NCI-H1092 treated with DMSO at 0.1 percent for 48 hours (cell line): ENCODE results near the gene KIAA0930.

Experiments
- DNase-seq: peaks from one replicate; lab custom pipeline; 2025; lab: John Stamatoyannopoulos, UW

The KIAA0930 gene

GRCh38 chr22:45172881-45173585 is 67.7 kb downstream of the KIAA0930 start:
- no peak for DNase-seq

- DNase-seq = no peak
Measured at GRCh38 chr22:45171830-45172229, 68.9 kb downstream of the KIAA0930 start.

GRCh38 chr22:45169591-45170466 is 70.9 kb downstream of the KIAA0930 start:
- DNase-seq = no peak

- no peak for DNase-seq
Measured at GRCh38 chr22:45166932-45167331, 73.8 kb downstream of the KIAA0930 start.

- DNase-seq = no peak
Measured at GRCh38 chr22:45164270-45165088, 76.2 kb downstream of the KIAA0930 start.

GRCh38 chr22:45163451-45164269 is 77.0 kb downstream of the KIAA0930 start, which contains the start of gene NUP50:
Gene NUP50 (plus strand): TSS chr22:45163925. CDS start chr22:45168178, 4,253 bp downstream.
- peak; percentile 67 for DNase-seq

- DNase-seq = no peak
Measured at GRCh38 chr22:45163099-45163450, 77.6 kb downstream of the KIAA0930 start.

GRCh38 chr22:45162531-45162930 is 78.2 kb downstream of the KIAA0930 start:
- no peak for DNase-seq

GRCh38 chr22:45159652-45160462 is 80.8 kb downstream of the KIAA0930 start:
- DNase-seq = no peak

GRCh38 chr22:45157907-45158306 is 82.8 kb downstream of the KIAA0930 start:
- DNase-seq = no peak

- DNase-seq = no peak
Measured at GRCh38 chr22:45155050-45155840, 85.4 kb downstream of the KIAA0930 start.

GRCh38 chr22:45154383-45154782 is 86.3 kb downstream of the KIAA0930 start:
- DNase-seq = no peak

GRCh38 chr22:45151503-45151902 is 89.2 kb downstream of the KIAA0930 start:
- DNase-seq = no peak

- no peak for DNase-seq
Measured at GRCh38 chr22:45150139-45150538, 90.6 kb downstream of the KIAA0930 start.

GRCh38 chr22:45149671-45150070 is 91.0 kb downstream of the KIAA0930 start:
- DNase-seq = no peak

GRCh38 chr22:45144916-45145315 is 95.8 kb downstream of the KIAA0930 start:
- no peak for DNase-seq

- DNase-seq = no peak
Measured at GRCh38 chr22:45142376-45142775, 98.3 kb downstream of the KIAA0930 start.
